KMS-11 (cell line): ENCODE measurements around the gene DTL.

ENCODE experiments used
- H2AFZ ChIP-seq: fragments of 200-600 bp; sonication (generic); 2 replicates; pipeline ENCODE4 v1.6.1; 2016; ENCODE audit warnings: antibody characterized with exemption, mixed run types, low read depth
- H3K27ac ChIP-seq: fragments of 200-600 bp; sonication (generic); 2 replicates; pipeline ENCODE4 v1.6.1; 2016; ENCODE audit warnings: mild to moderate bottlenecking, mixed run types
- H3K27me3 ChIP-seq: fragments of 200-600 bp; sonication (generic); 2 replicates; pipeline ENCODE4 v1.6.1; 2017; ENCODE audit warnings: mild to moderate bottlenecking, low read depth, mixed run types, moderate library complexity; ENCODE audit not compliant: insufficient read depth
- H3K36me3 ChIP-seq: fragments of 200-600 bp; sonication (generic); 2 replicates; pipeline ENCODE4 v1.6.1; 2017; ENCODE audit warnings: mild to moderate bottlenecking, mixed run types; ENCODE audit not compliant: insufficient read depth
- H3K4me1 ChIP-seq: fragments of 200-600 bp; sonication (generic); 2 replicates; pipeline ENCODE4 v1.6.1; 2016; ENCODE audit warnings: mild to moderate bottlenecking, low read depth, mixed run types; ENCODE audit not compliant: poor library complexity, severe bottlenecking
- H3K4me2 ChIP-seq: fragments of 200-600 bp; sonication (generic); 2 replicates; pipeline ENCODE4 v1.7.0; 2016; ENCODE audit warnings: mild to moderate bottlenecking, mixed run types
- H3K4me3 ChIP-seq: fragments of 200-600 bp; sonication (generic); IDR thresholded peaks from 2 replicates; pipeline ENCODE4 v1.6.1; 2017; ENCODE audit warnings: low read depth, low read length, mixed read lengths; ENCODE audit not compliant: insufficient read depth
- H3K79me2 ChIP-seq: fragments of 200-600 bp; sonication (generic); 2 replicates; pipeline ENCODE4 v1.6.1; 2016; ENCODE audit warnings: low read depth, mixed run types; ENCODE audit not compliant: insufficient read depth
- H3K9ac ChIP-seq: fragments of 200-600 bp; sonication (generic); 2 replicates; pipeline ENCODE4 v1.6.1; 2016; ENCODE audit warnings: mild to moderate bottlenecking, mixed run types
- H4K20me1 ChIP-seq: fragments of 200-600 bp; sonication (generic); 2 replicates; pipeline ENCODE4 v1.6.1; 2016; ENCODE audit warnings: mild to moderate bottlenecking, mixed run types; ENCODE audit not compliant: insufficient read depth
- TF ChIP-seq, protein P1 (sequence below): fragments of 200-600 bp; sonication (generic); conservative IDR thresholded peaks from 2 replicates; pipeline ENCODE4 v1.6.1; 2017; ENCODE audit warnings: low read depth, mild to moderate bottlenecking, antibody characterized with exemption, low read length, moderate library complexity, mixed read lengths

The DTL gene

DNA sequence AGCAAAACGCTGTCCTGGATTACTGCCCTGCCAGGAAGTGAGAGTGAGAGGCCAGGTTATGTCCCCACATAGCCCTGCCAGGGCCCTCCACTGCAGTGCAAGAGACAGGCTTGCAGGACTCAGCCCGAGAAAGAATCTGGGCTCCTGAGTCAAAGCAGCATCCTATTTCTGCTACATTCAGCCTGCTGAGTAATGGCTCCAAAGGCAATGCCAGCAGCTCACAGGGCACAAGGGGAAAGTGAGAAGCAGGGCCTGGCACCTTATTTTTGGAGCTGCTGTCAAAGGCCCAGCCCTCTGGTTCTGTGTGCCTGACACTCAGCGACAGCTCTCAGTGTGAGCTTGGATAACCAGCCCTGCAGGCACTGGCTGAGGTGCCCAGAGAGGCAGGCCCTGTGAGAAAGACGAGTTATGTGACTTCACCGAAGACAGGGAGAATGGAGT is 83.9 kb downstream of the DTL start:
- Histone ChIP-seq H3K27ac (no peak overlapping the region), H3K36me3 (no peaks in the 10 kb centered on the region), H3K79me2 (no peaks in the 10 kb centered on the region), H3K4me2 (no peak overlapping the region), H3K4me1 (no peaks in the 10 kb centered on the region), H3K4me3 (no peak overlapping the region), H4K20me1 (no peaks in the 10 kb centered on the region), H2AFZ (no peak overlapping the region), H3K9ac (no peak overlapping the region), H3K27me3 (no peaks in the 10 kb centered on the region)
- TF ChIP-seq, protein P1, sequence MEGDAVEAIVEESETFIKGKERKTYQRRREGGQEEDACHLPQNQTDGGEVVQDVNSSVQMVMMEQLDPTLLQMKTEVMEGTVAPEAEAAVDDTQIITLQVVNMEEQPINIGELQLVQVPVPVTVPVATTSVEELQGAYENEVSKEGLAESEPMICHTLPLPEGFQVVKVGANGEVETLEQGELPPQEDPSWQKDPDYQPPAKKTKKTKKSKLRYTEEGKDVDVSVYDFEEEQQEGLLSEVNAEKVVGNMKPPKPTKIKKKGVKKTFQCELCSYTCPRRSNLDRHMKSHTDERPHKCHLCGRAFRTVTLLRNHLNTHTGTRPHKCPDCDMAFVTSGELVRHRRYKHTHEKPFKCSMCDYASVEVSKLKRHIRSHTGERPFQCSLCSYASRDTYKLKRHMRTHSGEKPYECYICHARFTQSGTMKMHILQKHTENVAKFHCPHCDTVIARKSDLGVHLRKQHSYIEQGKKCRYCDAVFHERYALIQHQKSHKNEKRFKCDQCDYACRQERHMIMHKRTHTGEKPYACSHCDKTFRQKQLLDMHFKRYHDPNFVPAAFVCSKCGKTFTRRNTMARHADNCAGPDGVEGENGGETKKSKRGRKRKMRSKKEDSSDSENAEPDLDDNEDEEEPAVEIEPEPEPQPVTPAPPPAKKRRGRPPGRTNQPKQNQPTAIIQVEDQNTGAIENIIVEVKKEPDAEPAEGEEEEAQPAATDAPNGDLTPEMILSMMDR, result no peak

DNA sequence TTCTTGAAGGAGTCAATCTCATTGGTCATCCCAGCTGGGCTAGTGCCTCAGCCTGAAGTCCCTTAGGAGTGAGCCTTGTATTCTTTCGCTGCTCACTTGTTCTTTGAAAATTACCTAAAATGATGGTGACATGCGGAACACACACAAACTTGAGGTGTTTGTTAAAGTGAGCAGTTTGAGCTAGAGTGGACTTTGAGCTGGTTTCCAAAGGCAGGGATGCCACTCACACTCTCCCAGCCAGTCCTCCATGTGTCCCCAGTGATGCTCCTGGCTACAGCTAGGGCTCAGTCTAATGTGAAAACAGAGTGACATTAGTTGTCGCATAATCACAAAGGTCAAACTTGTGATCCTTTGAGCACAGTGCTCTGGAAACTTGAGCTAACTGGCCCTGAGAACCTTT is 84.3 kb downstream of the DTL start:
- Histone ChIP-seq H3K9ac (no peak overlapping the region), H3K4me2 (no peak overlapping the region), H3K27ac (no peak overlapping the region), H3K36me3 (no peaks in the 10 kb centered on the region), H2AFZ (no peak overlapping the region), H3K4me3 (no peak overlapping the region), H3K4me1 (no peaks in the 10 kb centered on the region), H4K20me1 (no peaks in the 10 kb centered on the region), H3K27me3 (no peaks in the 10 kb centered on the region), H3K79me2 (no peaks in the 10 kb centered on the region)
- TF ChIP-seq, protein P1, result no peak

DNA sequence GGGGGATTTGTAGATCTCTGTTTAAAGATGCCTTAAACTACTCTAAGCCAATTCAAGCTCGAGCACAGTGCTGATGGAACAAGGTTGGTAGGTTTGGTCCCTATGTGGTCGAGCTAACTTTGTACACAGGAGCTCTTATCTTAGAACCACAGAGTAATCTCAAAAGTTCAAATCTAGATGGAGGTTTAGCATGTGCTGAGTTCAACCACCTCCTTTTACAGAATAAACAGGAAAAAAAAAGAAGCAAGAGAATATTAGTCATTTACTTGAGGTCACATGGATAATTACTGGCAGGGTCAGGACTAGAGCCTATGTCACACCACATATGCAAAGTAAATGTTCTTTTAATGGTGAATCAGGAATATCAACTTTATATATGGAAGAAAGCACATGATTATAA is 86.2 kb downstream of the DTL start:
- H3K27me3 ChIP-seq, result no peaks in the 10 kb centered on the region
- no peaks in the 10 kb centered on the region for H3K36me3 ChIP-seq
- H3K4me3 ChIP-seq, result no peak overlapping the region
- H3K9ac ChIP-seq, result no peak overlapping the region
- TF ChIP-seq, protein P1, result no peak
- no peak overlapping the region for H3K4me2 ChIP-seq
- no peaks in the 10 kb centered on the region for H4K20me1 ChIP-seq
- no peaks in the 10 kb centered on the region for H3K4me1 ChIP-seq
- no peak overlapping the region for H3K27ac ChIP-seq
- no peaks in the 10 kb centered on the region for H3K79me2 ChIP-seq
- no peak overlapping the region for H2AFZ ChIP-seq

DNA sequence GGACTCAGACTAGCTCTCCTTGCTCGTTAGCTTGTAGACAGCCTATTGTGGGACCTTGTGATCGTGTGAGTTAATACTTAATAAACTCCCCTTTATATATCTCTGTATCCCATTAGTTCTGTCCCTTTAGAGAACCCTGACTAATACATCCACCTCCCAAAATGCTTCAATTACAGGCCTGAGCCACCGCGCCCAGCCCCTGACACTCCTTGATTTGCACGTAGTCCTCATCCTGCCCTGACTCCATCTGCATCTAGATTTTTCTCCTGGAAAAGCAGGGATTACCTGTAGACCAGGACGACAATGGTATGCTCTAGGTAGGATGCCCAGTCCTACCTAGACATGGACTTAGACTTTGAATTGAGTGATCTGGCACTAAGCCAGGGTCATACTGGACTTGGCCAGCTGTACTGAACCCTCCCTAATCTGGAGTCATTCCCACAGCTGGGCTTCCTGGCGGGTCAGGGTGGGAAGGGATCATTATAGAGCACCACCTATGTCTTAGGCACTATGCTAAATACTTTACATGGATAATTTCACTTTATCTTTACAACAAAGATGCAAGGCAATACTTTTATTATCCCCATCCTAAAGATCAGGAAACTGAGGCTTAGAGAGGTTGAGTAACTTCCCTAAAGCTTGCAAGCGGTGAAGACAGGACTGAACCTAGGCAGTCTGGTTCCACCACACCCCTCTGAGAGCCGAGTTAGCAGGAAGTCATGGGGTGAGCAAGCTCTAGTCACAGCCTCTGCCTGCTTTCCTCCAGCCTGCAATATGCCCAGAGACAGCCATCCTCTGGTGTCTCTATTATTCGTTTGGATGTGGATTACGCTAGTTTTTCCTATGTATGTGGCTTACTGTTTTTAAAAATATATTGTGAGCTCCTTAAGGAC is 89.4 kb downstream of the DTL start:
- H3K9ac ChIP-seq, result no peak overlapping the region
- no peaks in the 10 kb centered on the region for H4K20me1 ChIP-seq
- H3K27me3 ChIP-seq, result no peaks in the 10 kb centered on the region
- no peak overlapping the region for H3K4me2 ChIP-seq
- no peaks in the 10 kb centered on the region for H3K79me2 ChIP-seq
- no peak overlapping the region for H3K27ac ChIP-seq
- no peaks in the 10 kb centered on the region for H3K4me1 ChIP-seq
- H3K4me3 ChIP-seq, result no peak overlapping the region
- no peaks in the 10 kb centered on the region for H3K36me3 ChIP-seq
- H2AFZ ChIP-seq, result no peak overlapping the region
- TF ChIP-seq, protein P1, result no peak
